Tibial artery (tissue), 4 donors: ENCODE data around the gene RPTOR.

ENCODE experiments used
- DNase-seq, 2 donors: peaks; one replicate each; pipeline ENCODE4 v3.0.0-alpha.2; 2019
- H3K27ac ChIP-seq, 2 donors: fragments of 200-600 bp; sonication (generic) in 1 of 2; 1 replicate in 1 of 2; 2 replicates in 1 of 2; pipeline ENCODE4 v1.5.1; 2018 to 2019; ENCODE audit warnings: mild to moderate bottlenecking in 1 of 2
- H3K27me3 ChIP-seq, 2 donors: fragments of 200-600 bp; sonication (generic) in 1 of 2; one replicate each; pipeline versions ENCODE4 v1.5.1 to v1.6.0; 2016 to 2019
- H3K36me3 ChIP-seq, 3 donors: fragments of 200-600 bp; sonication (generic) in 2 of 3; one replicate each; pipeline ENCODE4 v1.5.1; 2016 to 2019; ENCODE audit warnings: mild to moderate bottlenecking in 2 of 3
- H3K4me1 ChIP-seq, 4 donors: fragments of 200-600 bp; sonication (generic) in 2 of 4; 1 replicate in 3 of 4; 2 replicates in 1 of 4; pipeline ENCODE4 v1.5.1; 2016 to 2019
- H3K4me3 ChIP-seq, 2 donors: fragments of 200-600 bp; sonication (generic) in 1 of 2; 1 replicate in 1 of 2; 2 replicates in 1 of 2; pipeline ENCODE4 v1.5.1; 2018 to 2019; ENCODE audit warnings: mild to moderate bottlenecking in 2 of 2
- H3K9me3 ChIP-seq, 3 donors: fragments of 200-600 bp; sonication (generic) in 1 of 3; one replicate each; pipeline ENCODE4 v1.5.1; 2016 to 2019
- intact Hi-C: fragments of 100-400 bp; cut with DNase I; formaldehyde crosslinking; loops from one replicate; pipeline ENCODE4 v1.15.0; 2023; ENCODE audit warnings: low total_unique reads
- TF ChIP-seq, protein P1 (sequence below), 2 experiments: fragments of 200-600 bp in 1 of 2; fragments of 450-650 bp in 1 of 2; IDR thresholded peaks; one replicate each; pipeline ENCODE4 v1.5.1; 2017 to 2019; ENCODE audit warnings: antibody characterized with exemption in 2 of 2, mild to moderate bottlenecking in 1 of 2, moderate library complexity in 1 of 2

The RPTOR gene

DNA sequence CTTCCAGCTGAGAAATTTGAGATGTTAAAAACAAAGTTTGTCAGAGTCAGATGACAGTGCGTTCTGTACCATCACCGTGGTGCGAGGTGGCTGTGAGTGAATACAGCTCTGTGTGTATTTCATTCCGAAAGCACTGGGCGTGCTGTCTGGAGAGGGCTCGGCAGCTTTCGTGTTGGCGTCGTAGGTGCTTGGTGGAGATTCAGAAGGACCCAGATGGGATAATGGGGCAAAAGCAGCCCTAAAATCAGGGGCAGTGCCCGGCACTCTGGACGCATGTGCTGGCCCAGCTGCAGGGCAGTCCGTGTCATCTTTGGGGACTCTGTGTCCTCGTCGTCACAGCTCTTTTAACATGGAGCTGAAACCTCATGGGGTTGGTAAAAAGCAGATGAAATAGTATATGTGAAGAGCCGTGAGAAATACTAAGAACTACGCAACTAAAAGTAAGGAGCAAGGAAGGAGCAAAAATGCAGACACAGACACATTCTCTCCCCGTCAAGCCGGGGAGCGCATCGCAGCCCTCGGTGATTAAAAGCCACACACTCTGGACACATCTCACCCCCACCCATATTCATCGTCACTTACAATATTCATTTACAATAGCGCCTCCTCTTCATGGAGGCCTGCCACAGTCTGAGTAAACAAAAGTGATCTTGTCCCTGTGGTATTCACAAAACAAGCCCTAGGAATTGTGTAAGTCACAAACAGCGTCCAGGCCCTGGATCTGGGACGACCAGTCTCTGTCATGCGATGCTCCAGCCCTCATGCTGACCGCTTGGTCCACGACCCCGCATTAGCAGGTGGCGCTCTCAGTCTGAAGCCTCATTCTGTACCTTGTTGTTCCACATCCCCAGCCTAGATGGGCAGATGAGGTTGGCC, 206.7 kb downstream of the RPTOR start:
- no peak for DNase-seq
- Histone ChIP-seq H3K27ac (no peak overlapping the region), H3K36me3 (peaks cover 0 to 21% (median 19%) of the 10 kb centered on the region in 3 donors), H3K27me3 (no peaks in the 10 kb centered on the region), H3K4me1 (no peaks in the 10 kb centered on the region), H3K9me3 (no peaks in the 10 kb centered on the region), H3K4me3 (no peak overlapping the region)
- TF ChIP-seq, protein P1, sequence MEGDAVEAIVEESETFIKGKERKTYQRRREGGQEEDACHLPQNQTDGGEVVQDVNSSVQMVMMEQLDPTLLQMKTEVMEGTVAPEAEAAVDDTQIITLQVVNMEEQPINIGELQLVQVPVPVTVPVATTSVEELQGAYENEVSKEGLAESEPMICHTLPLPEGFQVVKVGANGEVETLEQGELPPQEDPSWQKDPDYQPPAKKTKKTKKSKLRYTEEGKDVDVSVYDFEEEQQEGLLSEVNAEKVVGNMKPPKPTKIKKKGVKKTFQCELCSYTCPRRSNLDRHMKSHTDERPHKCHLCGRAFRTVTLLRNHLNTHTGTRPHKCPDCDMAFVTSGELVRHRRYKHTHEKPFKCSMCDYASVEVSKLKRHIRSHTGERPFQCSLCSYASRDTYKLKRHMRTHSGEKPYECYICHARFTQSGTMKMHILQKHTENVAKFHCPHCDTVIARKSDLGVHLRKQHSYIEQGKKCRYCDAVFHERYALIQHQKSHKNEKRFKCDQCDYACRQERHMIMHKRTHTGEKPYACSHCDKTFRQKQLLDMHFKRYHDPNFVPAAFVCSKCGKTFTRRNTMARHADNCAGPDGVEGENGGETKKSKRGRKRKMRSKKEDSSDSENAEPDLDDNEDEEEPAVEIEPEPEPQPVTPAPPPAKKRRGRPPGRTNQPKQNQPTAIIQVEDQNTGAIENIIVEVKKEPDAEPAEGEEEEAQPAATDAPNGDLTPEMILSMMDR (IDR thresholded peaks at IDR 0.05) = no peak
- intact Hi-C loops = no loop called here

DNA sequence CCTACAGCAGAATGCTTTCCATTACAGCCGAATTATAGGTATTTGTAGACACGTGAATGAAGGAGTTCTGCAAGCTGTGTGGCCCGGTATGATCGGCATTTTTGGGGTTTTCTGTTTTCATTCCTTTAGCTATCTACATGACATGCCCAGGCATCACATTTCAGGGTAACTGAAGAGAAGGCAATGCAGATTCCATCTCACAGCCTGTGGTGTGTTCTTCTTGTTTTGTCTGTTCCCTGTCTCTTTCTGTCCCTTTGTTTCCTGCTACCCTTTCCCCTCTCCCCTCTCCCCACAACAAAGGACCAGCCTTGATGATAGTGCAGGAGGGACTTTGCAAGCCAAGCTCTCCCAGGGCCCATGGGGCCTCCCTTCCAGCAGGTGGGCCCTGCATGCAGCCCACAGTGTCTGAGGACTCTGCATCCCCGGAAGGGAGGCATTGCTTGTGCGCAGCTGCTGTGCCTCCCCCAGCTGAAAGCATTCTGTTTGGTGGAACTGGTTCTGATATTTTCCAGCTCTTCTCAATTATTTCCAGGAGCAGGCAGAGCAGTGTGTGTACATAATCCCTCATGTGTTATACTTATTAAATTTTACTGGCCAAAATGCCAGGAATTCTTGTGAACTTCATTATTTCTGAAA, 207.4 kb downstream of the RPTOR start:
- Histone ChIP-seq H3K4me3 (no peak overlapping the region), H3K36me3 (peaks cover 0 to 25% (median 19%) of the 10 kb centered on the region in 3 donors), H3K27ac (no peak overlapping the region)

DNA sequence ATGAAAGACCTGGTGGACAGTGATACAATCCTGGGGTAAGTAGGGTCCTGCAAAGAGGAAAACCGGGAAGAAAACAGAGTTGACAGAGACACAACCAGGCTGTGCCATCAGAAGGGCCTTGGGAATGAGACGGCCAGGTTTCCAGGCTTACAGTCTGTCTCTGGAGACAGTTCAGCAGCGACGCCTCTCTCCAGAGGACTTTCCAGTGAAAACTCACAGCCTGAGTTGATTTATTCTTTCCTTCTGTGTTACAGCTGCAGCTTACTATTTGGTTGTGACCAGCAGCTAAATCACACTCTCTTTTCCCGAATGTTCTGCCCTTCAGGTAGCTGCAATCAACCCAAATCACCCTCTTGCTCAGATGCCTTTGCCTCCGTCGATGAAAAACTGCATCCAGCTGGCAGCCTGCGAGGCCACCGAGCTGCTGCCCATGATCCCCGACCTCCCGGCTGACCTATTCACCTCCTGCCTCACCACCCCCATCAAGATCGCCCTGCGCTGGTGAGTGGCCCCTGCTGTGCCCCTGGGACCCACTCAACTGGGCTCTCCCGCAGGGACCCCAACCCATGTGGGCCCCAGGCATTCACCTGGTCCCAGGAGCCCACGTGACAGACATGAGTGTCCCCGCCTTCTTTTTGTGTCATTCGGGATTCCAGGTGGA, 209.2 kb downstream of the RPTOR start:
- DNase-seq = no peak
- intact Hi-C loops = no loop called here
- Histone ChIP-seq H3K4me1 (no peaks in the 10 kb centered on the region), H3K27me3 (no peaks in the 10 kb centered on the region), H3K4me3 (no peak overlapping the region), H3K36me3 (peaks cover 0 to 32% (median 19%) of the 10 kb centered on the region in 3 donors), H3K9me3 (no peaks in the 10 kb centered on the region), H3K27ac (no peak overlapping the region)
- TF ChIP-seq, protein P1 (IDR thresholded peaks at IDR 0.05) = no peak

More for the DNA sequence above, 207.4 kb downstream of the RPTOR start:
- no peaks in the 10 kb centered on the region for H3K4me1 ChIP-seq
- intact Hi-C loops = no loop called here
- no peaks in the 10 kb centered on the region for H3K9me3 ChIP-seq
- DNase-seq = no peak
- TF ChIP-seq, protein P1 (IDR thresholded peaks at IDR 0.05) = no peak
- H3K27me3 ChIP-seq = no peaks in the 10 kb centered on the region

DNA sequence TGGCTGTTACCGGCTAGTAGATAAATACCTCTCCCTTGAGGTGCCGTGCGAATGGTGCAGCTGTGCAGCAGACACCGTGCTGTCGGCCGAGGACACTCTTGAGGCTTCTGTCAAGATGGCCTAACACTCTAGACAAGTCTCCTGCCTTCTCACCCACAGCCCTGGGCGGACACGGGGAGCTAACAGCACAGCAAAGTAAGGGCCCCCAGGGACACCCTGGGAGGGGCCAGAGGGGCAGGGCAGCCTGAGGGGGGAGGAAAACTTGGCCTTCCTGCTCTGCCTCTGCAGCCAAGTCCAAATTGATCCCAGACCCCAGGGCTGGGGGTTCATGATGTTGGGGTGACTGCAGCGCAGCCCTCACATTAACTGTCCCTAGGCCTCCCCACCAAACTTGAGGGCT, 210.2 kb downstream of the RPTOR start:
- intact Hi-C loops = no loop called here
- Histone ChIP-seq H3K4me1 (no peaks in the 10 kb centered on the region), H3K36me3 (peaks cover 0 to 32% (median 19%) of the 10 kb centered on the region in 3 donors), H3K9me3 (no peaks in the 10 kb centered on the region), H3K27me3 (no peaks in the 10 kb centered on the region), H3K27ac (no peak overlapping the region), H3K4me3 (no peak overlapping the region)
- DNase-seq = no peak
- TF ChIP-seq, protein P1 (IDR thresholded peaks at IDR 0.05) = no peak

DNA sequence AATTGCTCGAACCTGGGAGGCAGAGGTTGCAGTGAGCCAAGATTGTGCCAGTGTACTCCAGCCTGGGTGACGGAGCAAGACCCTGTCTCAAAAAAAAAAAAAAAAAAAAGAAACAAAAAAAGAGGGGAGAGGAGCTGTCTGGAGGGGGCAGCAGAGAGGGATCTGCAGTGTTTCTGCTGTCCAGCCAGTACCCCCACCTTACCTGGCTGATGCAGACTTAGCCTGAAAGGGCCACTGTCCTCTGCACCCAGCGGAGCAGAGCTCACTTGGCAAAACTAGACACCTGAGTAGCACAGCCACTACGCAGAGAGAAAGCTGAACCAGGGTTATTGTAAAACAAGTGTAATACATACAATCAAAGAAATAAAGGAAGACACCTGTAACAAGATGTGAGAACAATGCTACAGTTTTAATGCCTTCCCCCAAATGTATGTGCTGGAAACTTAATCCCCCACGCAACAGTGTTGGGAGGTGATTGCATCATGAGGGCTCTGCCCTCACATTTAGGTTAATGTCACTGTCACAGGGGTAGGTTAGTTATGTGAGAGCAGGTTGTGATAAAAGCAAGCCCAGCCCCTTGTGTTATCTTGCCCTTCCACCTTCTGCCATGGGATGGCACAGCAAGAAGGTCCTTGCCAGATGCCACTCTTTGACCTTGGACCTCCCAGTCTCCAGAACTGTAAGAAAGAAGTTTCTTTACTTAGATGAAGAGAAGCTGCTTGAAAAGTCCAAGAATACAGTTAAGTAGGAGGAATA, 211.2 kb downstream of the RPTOR start:
- Histone ChIP-seq H3K4me3 (no peak overlapping the region), H3K27me3 (no peaks in the 10 kb centered on the region), H3K9me3 (no peaks in the 10 kb centered on the region), H3K36me3 (peaks cover 0 to 32% (median 19%) of the 10 kb centered on the region in 3 donors), H3K4me1 (no peaks in the 10 kb centered on the region), H3K27ac (no peak overlapping the region)
- TF ChIP-seq, protein P1 (IDR thresholded peaks at IDR 0.05) = no peak
- no peak for DNase-seq
- intact Hi-C loops = no loop called here
